ENCODE data around the gene METTL16. TPM values are rescaled to one million over a fixed set of nuclear protein-coding genes. Genes with fewer than 3 reads are reported as not detected.

Gene METTL16
- total RNA-seq, 2 experiments from 2014 or later, result 55.7 to 58.0 TPM

- peaks cover 53% of the 10 kb centered on the region for H3K36me3 Mint-ChIP-seq (ENCODE audit: low read depth)
- no peaks in the 10 kb centered on the region for H3K27me3 Mint-ChIP-seq
- no peaks in the 10 kb centered on the region for H3K27me3 ChIP-seq (ENCODE audit: control insufficient read depth in 1 of 2, insufficient read depth in 2 of 2, low read length in 2 of 2)
- H3K4me1 ChIP-seq (ENCODE audit: insufficient read depth, low read length), result no peaks in the 10 kb centered on the region
- H3K27ac ChIP-seq (ENCODE audit: low read depth in 1 of 2, low read length in 2 of 2), result no peak overlapping the region
- H3K4me3 Mint-ChIP-seq, result no peak overlapping the region
- H3K9me3 Mint-ChIP-seq, result no peaks in the 10 kb centered on the region
- intact Hi-C loops (cut with DNase I, micrococcal nuclease), result no loop called here
- ATAC-seq (ENCODE audit: poor library complexity) (no peak), DNase-seq (no peak)
- H3K4me1 Mint-ChIP-seq (ENCODE audit: low read depth), result no peaks in the 10 kb centered on the region
- no peak overlapping the region for H3K27ac Mint-ChIP-seq
- peaks cover 9% of the 10 kb centered on the region for H3K36me3 ChIP-seq (ENCODE audit: insufficient read depth, low read length)
- no peak overlapping the region for H3K4me3 ChIP-seq (ENCODE audit: low read length)
- ChIA-PET POLR2A (no interaction called here), CTCF (no interaction called here)
- TF ChIP-seq CTCF (IDR thresholded peaks at IDR 0.05), result no peak
- H3K9me3 ChIP-seq (ENCODE audit: control insufficient read depth in 1 of 2, insufficient read depth in 1 of 2, low read length in 2 of 2), result no peaks in the 10 kb centered on the region
These were observed 83.8 kb downstream of the METTL16 start for GRCh38 chr17:2427910-2428309.

GRCh38 chr17:2427215-2427614 is 84.5 kb downstream of the METTL16 start:
- POLR2A ChIA-PET, result no interaction called here
- H3K27me3 Mint-ChIP-seq, result no peaks in the 10 kb centered on the region
- H3K4me1 ChIP-seq (ENCODE audit: insufficient read depth, low read length), result no peaks in the 10 kb centered on the region
- ATAC-seq (ENCODE audit: poor library complexity) (no peak), DNase-seq (no peak)
- no peak overlapping the region for H3K27ac Mint-ChIP-seq
- CTCF ChIA-PET, result no interaction called here
- no peak overlapping the region for H3K4me3 Mint-ChIP-seq
- no peak overlapping the region for H3K4me3 ChIP-seq (ENCODE audit: low read length)
- no peak overlapping the region for H3K27ac ChIP-seq (ENCODE audit: low read depth in 1 of 2, low read length in 2 of 2)
- no peaks in the 10 kb centered on the region for H3K9me3 ChIP-seq (ENCODE audit: control insufficient read depth in 1 of 2, insufficient read depth in 1 of 2, low read length in 2 of 2)
- no peaks in the 10 kb centered on the region for H3K4me1 Mint-ChIP-seq (ENCODE audit: low read depth)
- H3K36me3 ChIP-seq (ENCODE audit: insufficient read depth, low read length), result peaks cover 6% of the 10 kb centered on the region
- no peak for TF ChIP-seq CTCF (IDR thresholded peaks at IDR 0.05)
- intact Hi-C loops (cut with DNase I, micrococcal nuclease), result no loop called here
- H3K27me3 ChIP-seq (ENCODE audit: control insufficient read depth in 1 of 2, insufficient read depth in 2 of 2, low read length in 2 of 2), result no peaks in the 10 kb centered on the region
- peaks cover 47% of the 10 kb centered on the region for H3K36me3 Mint-ChIP-seq (ENCODE audit: low read depth)
- no peaks in the 10 kb centered on the region for H3K9me3 Mint-ChIP-seq

- Mint-ChIP-seq H3K27ac (peak overlapping the region; percentile 44), H3K36me3 (ENCODE audit: low read depth) (peaks cover 68% of the 10 kb centered on the region), H3K9me3 (no peaks in the 10 kb centered on the region), H3K4me1 (ENCODE audit: low read depth) (no peaks in the 10 kb centered on the region), H3K4me3 (no peak overlapping the region), H3K27me3 (no peaks in the 10 kb centered on the region)
- no peak overlapping the region for H3K4me3 ChIP-seq (ENCODE audit: low read length)
- no peak for TF ChIP-seq CTCF (IDR thresholded peaks at IDR 0.05)
- ChIA-PET CTCF (interaction anchor here (1.1 kb wide), 1 partner anchor 41 kb away, joined by 3 read pairs; no protein-coding TSS in a partner anchor), POLR2A (no interaction called here)
- intact Hi-C loops (cut with DNase I, micrococcal nuclease), result no loop called here
- H3K9me3 ChIP-seq (ENCODE audit: control insufficient read depth in 1 of 2, insufficient read depth in 1 of 2, low read length in 2 of 2), result no peaks in the 10 kb centered on the region
- no peaks in the 10 kb centered on the region for H3K27me3 ChIP-seq (ENCODE audit: control insufficient read depth in 1 of 2, insufficient read depth in 2 of 2, low read length in 2 of 2)
- ATAC-seq (ENCODE audit: poor library complexity), result no peak
- DNase-seq, result no peak
- peaks cover 38% of the 10 kb centered on the region for H3K36me3 ChIP-seq (ENCODE audit: insufficient read depth, low read length)
- H3K27ac ChIP-seq (ENCODE audit: low read depth in 1 of 2, low read length in 2 of 2), result no peak overlapping the region
- no peaks in the 10 kb centered on the region for H3K4me1 ChIP-seq (ENCODE audit: insufficient read depth, low read length)
These were observed 88.4 kb downstream of the METTL16 start for GRCh38 chr17:2423271-2423670.
